K562 (cell line): ENCODE measurements around the gene LRFN4. TPM values are rescaled to one million over a fixed set of nuclear protein-coding genes. Genes with fewer than 3 reads are reported as not detected.

ENCODE experiments used
- CREBBP ChIP-seq: IDR thresholded peaks from one replicate; pipeline ENCODE4 v1.6.1; 2012; ENCODE audit warnings: low read depth, mild to moderate bottlenecking, control low read depth, inconsistent platforms, low read length
- EHMT2 ChIP-seq: fragments of 450-650 bp; IDR thresholded peaks from 2 replicates; pipeline ENCODE4 v1.6.1; 2018; ENCODE audit warnings: antibody characterized with exemption
- ETS2 ChIP-seq: IDR thresholded peaks from 2 replicates; pipeline ENCODE4 v1.6.1; 2016; ENCODE audit warnings: borderline replicate concordance, missing genetic modification characterization, mild to moderate bottlenecking, moderate library complexity, missing compliant biosample characterization; ENCODE audit not compliant: poor library complexity, severe bottlenecking
- MBD2 ChIP-seq: sonication (generic); IDR thresholded peaks from 2 replicates; pipeline ENCODE4 v1.6.1; 2016; ENCODE audit warnings: low read depth, borderline replicate concordance
- NCOA1 ChIP-seq: fragments of 450-650 bp; IDR thresholded peaks from 2 replicates; pipeline ENCODE4 v1.6.1; 2016; ENCODE audit warnings: low read depth
- NR1H2 ChIP-seq: sonication (generic); formaldehyde crosslinking; IDR thresholded peaks from 2 replicates; pipeline ENCODE4 v1.4.0; 2020; ENCODE audit warnings: mild to moderate bottlenecking, missing genetic modification reagents
- POLR2B ChIP-seq: fragments of 450-650 bp; IDR thresholded peaks from 2 replicates; pipeline ENCODE4 v1.6.1; 2018; ENCODE audit warnings: low read depth; ENCODE audit not compliant: partially characterized antibody
- STAT5A ChIP-seq: IDR thresholded peaks from 2 replicates; pipeline ENCODE4 v1.6.1; 2012; ENCODE audit warnings: low read length, inconsistent platforms, borderline replicate concordance
- TCF3 ChIP-seq: sonication (generic); formaldehyde crosslinking; IDR thresholded peaks from 2 replicates; pipeline ENCODE4 v1.4.0; 2020; ENCODE audit warnings: mild to moderate bottlenecking, missing genetic modification reagents
- ZBTB8A ChIP-seq: fragments of 450-650 bp; IDR thresholded peaks from 2 replicates; pipeline ENCODE4 v1.6.1; 2018; ENCODE audit warnings: mild to moderate bottlenecking, moderate library complexity; ENCODE audit not compliant: partially characterized antibody
- ZNF280A ChIP-seq: fragments of 450-650 bp; IDR thresholded peaks from 2 replicates; pipeline ENCODE4 v1.6.1; 2018; ENCODE audit warnings: mild to moderate bottlenecking, low read depth; ENCODE audit not compliant: partially characterized antibody
- polyA plus RNA-seq, 8 experiments: library from polyadenylated mRNA; depleted of rRNA in 4 of 8; stranded (reverse) in 5 of 8; unstranded in 3 of 8; fragments of >200 nt; fragmentation: Nextera tagmentation in 2 of 8; fragmentation: Illumina TruSeq in 1 of 8; extraction: Ambion mirVana in 2 of 8; extraction: Trizol in 1 of 8; gene quantifications; 2 replicates each; pipeline versions ENCODE4 v1.2.1 to v1.2.3, GENCODE V29; 2011 to 2014; ENCODE audit warnings: inconsistent platforms in 1 of 8, missing spikeins in 1 of 8
- total RNA-seq, 7 experiments: library from RNA; depleted of rRNA in 6 of 7; stranded (reverse); fragments of >200 nt in 6 of 7; fragmentation: Illumina TruSeq in 2 of 7; extraction: Trizol in 2 of 7; gene quantifications; 2 replicates each; pipeline versions ENCODE4 v1.2.1 to v1.2.3, GENCODE V29; 2011 to 2021; ENCODE audit warnings: low replicate concordance in 1 of 7
- TF ChIP-seq, protein P1 (sequence below), 3 experiments: fragments of 200-800 bp in 1 of 3; fragments of 250-450 bp in 1 of 3; fragments of 450-650 bp in 1 of 3; sonication (Bioruptor Pico) in 1 of 3; sonication (Bioruptor generic) in 1 of 3; formaldehyde crosslinking in 1 of 3; IDR thresholded peaks; 2 replicates each; pipeline versions ENCODE4 v1.6.1 to v1.8.0; 2016 to 2022; ENCODE audit warnings: mild to moderate bottlenecking in 2 of 3, missing genetic modification characterization in 2 of 3, missing compliant biosample characterization in 1 of 3, moderate library complexity in 1 of 3
- TF ChIP-seq, protein P2 (sequence below): fragments of 450-650 bp; IDR thresholded peaks from 2 replicates; pipeline ENCODE4 v1.6.1; 2016; ENCODE audit warnings: low read depth

LRFN4 gene
- total and polyA plus RNA-seq, 9 of the 15 experiments (the other 6 are each of a cell fraction or from before 2014, with no cell fraction given) = 0.10 to 60.1 (median 6.7) TPM

DNA sequence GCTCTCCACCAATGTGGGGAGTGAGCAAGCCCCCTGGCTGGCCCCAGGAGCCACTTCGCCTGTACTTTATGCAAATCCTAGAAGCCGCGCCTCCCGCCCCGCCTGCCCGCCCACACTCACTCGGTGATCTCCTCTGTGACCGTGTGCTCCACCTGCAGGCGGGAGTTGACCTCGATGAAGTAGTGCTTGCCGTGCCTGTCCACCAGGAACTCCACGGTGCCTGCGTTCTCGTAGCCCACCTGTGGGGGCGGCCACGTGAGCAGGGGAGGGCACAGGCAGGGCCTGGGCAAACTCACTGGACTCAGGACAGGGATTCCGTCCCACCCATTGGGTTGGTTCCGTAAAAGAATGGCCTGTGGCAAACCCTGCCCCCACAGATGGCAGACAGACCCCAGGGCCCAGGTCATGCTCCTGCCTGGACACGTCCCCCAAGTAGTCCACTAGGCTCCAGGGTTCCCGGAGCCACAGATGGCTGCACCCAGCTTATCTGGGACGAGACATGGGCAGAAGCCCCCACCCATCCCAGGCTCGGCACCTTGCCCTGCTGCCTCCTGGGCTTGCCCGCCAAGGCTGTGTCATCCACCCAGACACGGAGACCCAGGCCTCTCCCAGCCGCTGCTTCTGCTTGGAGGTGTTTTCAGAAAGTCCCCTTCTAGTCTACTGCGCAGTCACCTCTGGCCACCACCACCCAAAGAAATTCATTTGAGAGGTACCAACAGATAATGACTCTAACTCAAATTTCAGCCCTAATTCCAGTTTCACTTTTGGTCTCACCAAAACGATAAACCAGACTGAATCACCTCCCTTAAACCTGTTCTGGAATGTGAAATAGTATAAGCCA lies 12.1 kb downstream of the LRFN4 start (continued):
- no peak for TF ChIP-seq ZNF280A
- no peak for TF ChIP-seq ETS2 (tag)
- no peak for TF ChIP-seq TCF3 (CRISPR knock-in tag)
- TF ChIP-seq STAT5A = no peak
- TF ChIP-seq EHMT2 = no peak
- TF ChIP-seq, protein P1, sequence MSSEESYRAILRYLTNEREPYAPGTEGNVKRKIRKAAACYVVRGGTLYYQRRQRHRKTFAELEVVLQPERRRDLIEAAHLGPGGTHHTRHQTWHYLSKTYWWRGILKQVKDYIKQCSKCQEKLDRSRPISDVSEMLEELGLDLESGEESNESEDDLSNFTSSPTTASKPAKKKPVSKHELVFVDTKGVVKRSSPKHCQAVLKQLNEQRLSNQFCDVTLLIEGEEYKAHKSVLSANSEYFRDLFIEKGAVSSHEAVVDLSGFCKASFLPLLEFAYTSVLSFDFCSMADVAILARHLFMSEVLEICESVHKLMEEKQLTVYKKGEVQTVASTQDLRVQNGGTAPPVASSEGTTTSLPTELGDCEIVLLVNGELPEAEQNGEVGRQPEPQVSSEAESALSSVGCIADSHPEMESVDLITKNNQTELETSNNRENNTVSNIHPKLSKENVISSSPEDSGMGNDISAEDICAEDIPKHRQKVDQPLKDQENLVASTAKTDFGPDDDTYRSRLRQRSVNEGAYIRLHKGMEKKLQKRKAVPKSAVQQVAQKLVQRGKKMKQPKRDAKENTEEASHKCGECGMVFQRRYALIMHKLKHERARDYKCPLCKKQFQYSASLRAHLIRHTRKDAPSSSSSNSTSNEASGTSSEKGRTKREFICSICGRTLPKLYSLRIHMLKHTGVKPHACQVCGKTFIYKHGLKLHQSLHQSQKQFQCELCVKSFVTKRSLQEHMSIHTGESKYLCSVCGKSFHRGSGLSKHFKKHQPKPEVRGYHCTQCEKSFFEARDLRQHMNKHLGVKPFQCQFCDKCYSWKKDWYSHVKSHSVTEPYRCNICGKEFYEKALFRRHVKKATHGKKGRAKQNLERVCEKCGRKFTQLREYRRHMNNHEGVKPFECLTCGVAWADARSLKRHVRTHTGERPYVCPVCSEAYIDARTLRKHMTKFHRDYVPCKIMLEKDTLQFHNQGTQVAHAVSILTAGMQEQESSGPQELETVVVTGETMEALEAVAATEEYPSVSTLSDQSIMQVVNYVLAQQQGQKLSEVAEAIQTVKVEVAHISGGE (CRISPR knock-in tag; IDR thresholded peaks at IDR 0.05) = no peak
- no peak for TF ChIP-seq ZBTB8A
- no peak for TF ChIP-seq MBD2
- TF ChIP-seq, protein P2, sequence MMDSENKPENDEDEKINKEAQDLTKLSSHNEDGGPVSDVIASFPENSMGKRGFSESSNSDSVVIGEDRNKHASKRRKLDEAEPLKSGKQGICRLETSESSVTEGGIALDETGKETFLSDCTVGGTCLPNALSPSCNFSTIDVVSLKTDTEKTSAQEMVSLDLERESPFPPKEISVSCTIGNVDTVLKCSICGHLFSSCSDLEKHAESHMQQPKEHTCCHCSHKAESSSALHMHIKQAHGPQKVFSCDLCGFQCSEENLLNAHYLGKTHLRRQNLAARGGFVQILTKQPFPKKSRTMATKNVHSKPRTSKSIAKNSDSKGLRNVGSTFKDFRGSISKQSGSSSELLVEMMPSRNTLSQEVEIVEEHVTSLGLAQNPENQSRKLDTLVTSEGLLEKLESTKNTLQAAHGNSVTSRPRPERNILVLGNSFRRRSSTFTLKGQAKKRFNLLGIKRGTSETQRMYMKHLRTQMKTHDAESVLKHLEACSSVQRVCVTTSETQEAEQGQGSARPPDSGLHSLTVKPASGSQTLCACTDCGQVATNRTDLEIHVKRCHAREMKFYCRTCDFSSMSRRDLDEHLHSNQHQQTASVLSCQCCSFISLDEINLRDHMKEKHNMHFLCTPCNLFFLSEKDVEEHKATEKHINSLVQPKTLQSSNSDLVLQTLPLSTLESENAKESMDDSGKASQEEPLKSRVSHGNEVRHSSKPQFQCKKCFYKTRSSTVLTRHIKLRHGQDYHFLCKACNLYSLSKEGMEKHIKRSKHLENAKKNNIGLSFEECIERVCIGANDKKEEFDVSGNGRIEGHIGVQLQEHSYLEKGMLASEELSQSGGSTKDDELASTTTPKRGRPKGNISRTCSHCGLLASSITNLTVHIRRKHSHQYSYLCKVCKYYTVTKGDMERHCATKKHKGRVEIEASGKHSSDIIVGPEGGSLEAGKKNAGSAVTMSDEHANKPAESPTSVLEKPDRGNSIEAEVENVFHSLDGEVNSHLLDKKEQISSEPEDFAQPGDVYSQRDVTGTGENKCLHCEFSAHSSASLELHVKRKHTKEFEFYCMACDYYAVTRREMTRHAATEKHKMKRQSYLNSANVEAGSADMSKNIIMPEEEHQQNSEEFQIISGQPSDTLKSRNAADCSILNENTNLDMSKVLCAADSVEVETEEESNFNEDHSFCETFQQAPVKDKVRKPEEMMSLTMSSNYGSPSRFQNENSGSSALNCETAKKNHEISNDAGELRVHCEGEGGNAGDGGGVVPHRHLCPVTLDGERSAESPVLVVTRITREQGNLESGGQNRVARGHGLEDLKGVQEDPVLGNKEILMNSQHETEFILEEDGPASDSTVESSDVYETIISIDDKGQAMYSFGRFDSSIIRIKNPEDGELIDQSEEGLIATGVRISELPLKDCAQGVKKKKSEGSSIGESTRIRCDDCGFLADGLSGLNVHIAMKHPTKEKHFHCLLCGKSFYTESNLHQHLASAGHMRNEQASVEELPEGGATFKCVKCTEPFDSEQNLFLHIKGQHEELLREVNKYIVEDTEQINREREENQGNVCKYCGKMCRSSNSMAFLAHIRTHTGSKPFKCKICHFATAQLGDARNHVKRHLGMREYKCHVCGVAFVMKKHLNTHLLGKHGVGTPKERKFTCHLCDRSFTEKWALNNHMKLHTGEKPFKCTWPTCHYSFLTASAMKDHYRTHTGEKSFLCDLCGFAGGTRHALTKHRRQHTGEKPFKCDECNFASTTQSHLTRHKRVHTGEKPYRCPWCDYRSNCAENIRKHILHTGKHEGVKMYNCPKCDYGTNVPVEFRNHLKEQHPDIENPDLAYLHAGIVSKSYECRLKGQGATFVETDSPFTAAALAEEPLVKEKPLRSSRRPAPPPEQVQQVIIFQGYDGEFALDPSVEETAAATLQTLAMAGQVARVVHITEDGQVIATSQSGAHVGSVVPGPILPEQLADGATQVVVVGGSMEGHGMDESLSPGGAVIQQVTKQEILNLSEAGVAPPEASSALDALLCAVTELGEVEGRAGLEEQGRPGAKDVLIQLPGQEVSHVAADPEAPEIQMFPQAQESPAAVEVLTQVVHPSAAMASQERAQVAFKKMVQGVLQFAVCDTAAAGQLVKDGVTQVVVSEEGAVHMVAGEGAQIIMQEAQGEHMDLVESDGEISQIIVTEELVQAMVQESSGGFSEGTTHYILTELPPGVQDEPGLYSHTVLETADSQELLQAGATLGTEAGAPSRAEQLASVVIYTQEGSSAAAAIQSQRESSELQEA = no peak
- no peak for TF ChIP-seq NR1H2 (CRISPR knock-in tag)
- TF ChIP-seq POLR2B = no peak
- TF ChIP-seq NCOA1 = no peak
- TF ChIP-seq CREBBP = no peak
